BE2C (cell line): ENCODE data around the gene SPCS2.

Experiments
- DNase-seq: peaks from one replicate; pipeline ENCODE4 v3.0.0-alpha.2; 2020
- H3K27me3 ChIP-seq: fragments of 250-450 bp; sonication (Bioruptor Pico); 2 replicates; pipeline ENCODE4 v1.5.1; 2020; ENCODE audit warnings: mild to moderate bottlenecking
- H3K36me3 ChIP-seq: fragments of 250-450 bp; sonication (Bioruptor Pico); 2 replicates; pipeline ENCODE4 v1.5.1; 2020; ENCODE audit warnings: mild to moderate bottlenecking
- H3K4me1 ChIP-seq: fragments of 250-450 bp; sonication (Bioruptor Pico); 2 replicates; pipeline ENCODE4 v1.5.1; 2020
- H3K4me3 ChIP-seq: 2 replicates; pipeline ENCODE4 v1.5.1; 2011; ENCODE audit warnings: low read depth, low read length
- H3K9me3 ChIP-seq: fragments of 250-450 bp; sonication (Bioruptor Pico); 2 replicates; pipeline ENCODE4 v1.5.1; 2020
- TF ChIP-seq, protein P1 (sequence below): IDR thresholded peaks from 2 replicates; pipeline ENCODE4 v1.5.1; 2012; ENCODE audit warnings: mild to moderate bottlenecking, low read depth, low read length

Gene SPCS2

DNA sequence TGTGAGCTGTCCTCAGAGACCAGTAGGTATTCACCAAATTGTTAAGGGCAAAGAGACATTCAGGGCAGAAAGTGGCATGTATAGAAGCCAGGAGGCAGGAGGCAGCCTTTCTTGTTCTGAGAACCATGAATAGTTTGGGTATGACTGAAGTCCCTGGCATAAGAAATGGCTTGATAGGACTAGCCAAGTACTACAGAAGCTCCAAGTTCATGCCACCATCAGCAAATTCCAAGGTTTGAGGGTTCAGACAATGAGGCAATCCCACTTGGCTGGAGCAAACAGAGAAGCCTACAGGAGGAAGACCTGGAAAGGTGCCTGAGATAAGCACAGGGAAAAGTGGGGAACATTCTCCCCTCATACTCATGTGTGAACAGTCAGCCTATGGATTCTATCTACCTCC, 25.9 kb upstream of the SPCS2 start:
- no peaks in the 10 kb centered on the region for H3K27me3 ChIP-seq
- no peaks in the 10 kb centered on the region for H3K4me1 ChIP-seq
- TF ChIP-seq, protein P1, sequence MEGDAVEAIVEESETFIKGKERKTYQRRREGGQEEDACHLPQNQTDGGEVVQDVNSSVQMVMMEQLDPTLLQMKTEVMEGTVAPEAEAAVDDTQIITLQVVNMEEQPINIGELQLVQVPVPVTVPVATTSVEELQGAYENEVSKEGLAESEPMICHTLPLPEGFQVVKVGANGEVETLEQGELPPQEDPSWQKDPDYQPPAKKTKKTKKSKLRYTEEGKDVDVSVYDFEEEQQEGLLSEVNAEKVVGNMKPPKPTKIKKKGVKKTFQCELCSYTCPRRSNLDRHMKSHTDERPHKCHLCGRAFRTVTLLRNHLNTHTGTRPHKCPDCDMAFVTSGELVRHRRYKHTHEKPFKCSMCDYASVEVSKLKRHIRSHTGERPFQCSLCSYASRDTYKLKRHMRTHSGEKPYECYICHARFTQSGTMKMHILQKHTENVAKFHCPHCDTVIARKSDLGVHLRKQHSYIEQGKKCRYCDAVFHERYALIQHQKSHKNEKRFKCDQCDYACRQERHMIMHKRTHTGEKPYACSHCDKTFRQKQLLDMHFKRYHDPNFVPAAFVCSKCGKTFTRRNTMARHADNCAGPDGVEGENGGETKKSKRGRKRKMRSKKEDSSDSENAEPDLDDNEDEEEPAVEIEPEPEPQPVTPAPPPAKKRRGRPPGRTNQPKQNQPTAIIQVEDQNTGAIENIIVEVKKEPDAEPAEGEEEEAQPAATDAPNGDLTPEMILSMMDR: no peak
- H3K9me3 ChIP-seq: no peaks in the 10 kb centered on the region
- no peak for DNase-seq
- H3K36me3 ChIP-seq: peaks cover 11% of the 10 kb centered on the region
- H3K4me3 ChIP-seq: no peak overlapping the region

DNA sequence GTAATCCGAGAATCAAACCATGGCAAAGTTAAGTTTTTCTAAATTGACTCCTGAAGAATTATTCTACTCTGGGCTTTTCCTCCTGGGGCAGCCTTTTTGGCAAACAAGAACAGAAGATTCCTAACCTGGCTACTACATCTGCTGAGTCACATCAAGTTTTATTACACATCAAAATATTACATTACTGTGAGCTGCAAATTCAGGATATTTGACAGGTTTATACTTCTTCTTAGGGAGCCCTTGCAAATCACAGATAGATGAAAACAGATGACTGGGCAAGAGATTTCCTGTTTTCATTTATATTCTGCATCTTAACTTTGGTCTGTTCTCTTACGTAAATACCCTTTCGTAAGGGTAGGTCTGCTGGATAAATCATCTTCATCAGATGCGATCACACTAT, 23.8 kb upstream of the SPCS2 start:
- Histone ChIP-seq H3K4me3 (no peak overlapping the region), H3K27me3 (no peaks in the 10 kb centered on the region), H3K9me3 (no peaks in the 10 kb centered on the region), H3K4me1 (no peaks in the 10 kb centered on the region), H3K36me3 (peaks cover 8% of the 10 kb centered on the region)
- TF ChIP-seq, protein P1: no peak
- no peak for DNase-seq

- no peaks in the 10 kb centered on the region for H3K36me3 ChIP-seq
- TF ChIP-seq, protein P1: no peak
- no peaks in the 10 kb centered on the region for H3K4me1 ChIP-seq
- no peaks in the 10 kb centered on the region for H3K27me3 ChIP-seq
- DNase-seq: no peak
- no peaks in the 10 kb centered on the region for H3K9me3 ChIP-seq
- no peak overlapping the region for H3K4me3 ChIP-seq
These were observed 22.6 kb upstream of the SPCS2 start for GRCh38 chr11:74926304-74927030.

GRCh38 chr11:74927496-74927895, 21.6 kb upstream of the SPCS2 start:
- Histone ChIP-seq H3K4me3 (no peak overlapping the region), H3K9me3 (no peaks in the 10 kb centered on the region), H3K36me3 (no peaks in the 10 kb centered on the region), H3K27me3 (no peaks in the 10 kb centered on the region), H3K4me1 (no peaks in the 10 kb centered on the region; the same call in 1 of the 2 replicates)
- DNase-seq: no peak
- TF ChIP-seq, protein P1: no peak

GRCh38 chr11:74929431-74930363, 19.4 kb upstream of the SPCS2 start:
- TF ChIP-seq, protein P1: peak; percentile 98
- H3K4me3 ChIP-seq: no peak overlapping the region
- peak; percentile 80 for DNase-seq
- H3K27me3 ChIP-seq: no peaks in the 10 kb centered on the region
- peaks cover 7% of the 10 kb centered on the region for H3K4me1 ChIP-seq
- H3K36me3 ChIP-seq: peaks cover 5% of the 10 kb centered on the region; the same call in 1 of the 2 replicates
- H3K9me3 ChIP-seq: no peaks in the 10 kb centered on the region
